LoVo (cell line): ENCODE results near the gene SPN.
"Not testable (repeated sequence)": the region's sequence is repeated elsewhere in the genome, so short reads cannot be mapped to it uniquely, and the experiment has no call there.

Experiments
- DNase-seq: peaks from one replicate; pipeline ENCODE4 v3.0.0-alpha.2; 2016; ENCODE audit warnings: low spot score

SPN gene, protein sequence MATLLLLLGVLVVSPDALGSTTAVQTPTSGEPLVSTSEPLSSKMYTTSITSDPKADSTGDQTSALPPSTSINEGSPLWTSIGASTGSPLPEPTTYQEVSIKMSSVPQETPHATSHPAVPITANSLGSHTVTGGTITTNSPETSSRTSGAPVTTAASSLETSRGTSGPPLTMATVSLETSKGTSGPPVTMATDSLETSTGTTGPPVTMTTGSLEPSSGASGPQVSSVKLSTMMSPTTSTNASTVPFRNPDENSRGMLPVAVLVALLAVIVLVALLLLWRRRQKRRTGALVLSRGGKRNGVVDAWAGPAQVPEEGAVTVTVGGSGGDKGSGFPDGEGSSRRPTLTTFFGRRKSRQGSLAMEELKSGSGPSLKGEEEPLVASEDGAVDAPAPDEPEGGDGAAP

DNA sequence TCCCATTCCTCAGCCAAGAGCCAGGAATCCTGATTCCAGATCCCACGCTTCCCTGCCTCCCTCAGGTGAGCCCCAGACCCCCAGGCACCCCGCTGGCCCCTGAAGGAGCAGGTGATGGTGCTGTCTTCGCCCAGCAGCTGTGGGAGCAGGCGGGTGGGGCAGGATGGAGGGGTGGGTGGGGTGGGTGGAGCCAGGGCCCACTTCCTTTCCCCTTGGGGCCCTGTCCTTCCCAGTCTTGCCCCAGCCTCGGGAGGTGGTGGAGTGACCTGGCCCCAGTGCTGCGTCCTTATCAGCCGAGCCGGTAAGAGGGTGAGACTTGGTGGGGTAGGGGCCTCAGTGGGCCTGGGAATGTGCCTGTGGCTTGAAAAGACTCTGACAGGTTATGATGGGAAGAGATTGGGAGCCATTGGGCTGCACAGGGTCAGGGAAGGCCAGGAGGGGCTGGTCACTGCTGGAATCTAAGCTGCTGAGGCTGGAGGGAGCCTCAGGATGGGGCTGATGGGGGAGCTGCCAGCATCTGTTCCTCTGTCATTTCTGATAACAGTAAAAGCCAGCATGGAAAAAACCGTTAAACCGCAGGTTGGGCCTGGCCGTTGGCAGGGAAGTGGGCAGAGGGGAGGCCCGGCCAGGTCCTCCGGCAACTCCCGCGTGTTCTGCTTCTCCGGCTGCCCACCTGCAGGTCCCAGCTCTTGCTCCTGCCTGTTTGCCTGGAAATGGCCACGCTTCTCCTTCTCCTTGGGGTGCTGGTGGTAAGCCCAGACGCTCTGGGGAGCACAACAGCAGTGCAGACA lies at the start of gene SPN:
Gene SPN, plus strand, starts transcription at position 232 of the 791 bp plus-strand sequence. Its CDS starts 482 bp downstream, at position 714.
- no peak for DNase-seq

- peak; percentile 88 for DNase-seq
These were observed 49.6 kb upstream of the SPN start for GRCh38 chr16:29613307-29614057.

GRCh38 chr16:29614691-29615314 lies 48.2 kb upstream of the SPN start:
- peak; percentile 53 for DNase-seq

DNA sequence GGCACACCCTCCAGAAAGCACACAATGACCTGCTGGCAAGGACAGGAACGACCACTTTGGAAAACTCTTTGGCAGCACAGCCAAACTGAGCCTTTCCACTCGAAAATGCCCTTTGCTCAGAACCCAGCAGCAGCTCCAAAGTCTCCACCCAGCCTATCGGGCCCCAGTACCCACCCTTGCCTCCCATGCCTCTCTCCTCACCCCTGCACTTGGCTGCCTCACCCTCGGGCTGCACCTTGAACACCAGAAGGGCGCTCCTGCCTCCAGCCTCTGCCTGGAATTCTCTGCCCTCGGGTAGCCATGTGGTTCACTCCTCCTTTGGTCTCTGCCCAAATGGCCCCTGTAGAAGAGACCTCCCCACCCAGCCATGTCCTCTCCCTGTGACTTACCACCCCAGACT lies 46.9 kb upstream of the SPN start:
- not testable (repeated sequence) for DNase-seq

DNA sequence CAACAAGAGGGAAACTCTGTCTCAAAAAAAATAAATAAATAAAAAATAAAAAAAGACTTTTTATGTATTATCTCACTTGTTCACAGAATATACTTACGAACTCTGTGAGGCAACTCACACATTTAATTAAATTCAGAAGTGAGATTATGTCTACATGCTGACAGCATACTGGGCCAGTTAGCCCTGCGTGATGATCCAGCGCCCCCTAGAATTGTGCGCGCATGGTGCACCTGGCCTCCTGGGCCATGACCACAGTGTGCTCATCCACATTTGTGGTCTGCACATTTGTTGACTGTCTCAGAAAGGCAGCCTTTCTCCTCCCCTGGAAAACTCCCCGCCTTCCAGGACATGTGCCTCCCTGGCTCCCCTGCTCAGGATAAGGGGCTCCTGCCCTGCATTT lies 42.5 kb upstream of the SPN start:
- not testable (repeated sequence) for DNase-seq

DNA sequence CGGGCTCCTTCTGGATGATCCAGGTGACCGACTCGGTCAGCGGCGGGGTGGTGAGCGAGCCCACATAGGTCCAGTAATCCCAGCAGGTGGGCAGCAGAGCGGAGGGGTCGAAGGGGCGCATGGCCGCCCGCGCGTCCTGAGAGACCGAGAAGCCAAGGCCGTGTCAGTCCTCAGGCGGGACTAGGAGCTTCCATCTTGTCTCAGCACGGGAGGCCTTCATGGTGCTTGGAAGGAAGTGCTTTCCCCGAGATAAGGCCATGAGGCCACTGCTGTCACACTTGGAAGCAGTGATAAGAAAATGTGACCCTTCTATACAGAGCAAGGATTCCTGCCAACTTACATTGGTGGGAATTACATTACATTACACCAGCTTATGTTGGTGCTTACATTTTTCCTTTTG lies 40.3 kb upstream of the SPN start:
- DNase-seq: not testable (repeated sequence)

DNA sequence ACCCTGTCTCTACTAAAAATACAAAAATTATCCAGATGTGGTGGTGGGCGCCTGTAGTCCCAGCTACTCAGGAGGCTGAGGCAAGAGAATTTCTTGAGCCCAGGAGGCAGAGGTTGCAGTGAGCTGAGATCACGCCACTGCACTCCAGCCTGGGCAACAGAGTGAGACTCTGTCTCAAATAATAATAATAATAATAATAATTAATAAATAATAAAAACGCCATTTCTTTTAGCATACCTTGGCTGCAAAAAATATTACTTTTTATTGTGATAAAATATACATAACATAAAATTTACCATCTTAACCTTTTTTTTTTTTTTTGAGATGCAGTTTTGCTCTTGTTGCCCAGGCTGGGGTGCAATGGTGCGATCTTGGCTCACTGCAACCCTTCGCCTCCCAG lies 39.8 kb upstream of the SPN start:
- not testable (repeated sequence) for DNase-seq

DNA sequence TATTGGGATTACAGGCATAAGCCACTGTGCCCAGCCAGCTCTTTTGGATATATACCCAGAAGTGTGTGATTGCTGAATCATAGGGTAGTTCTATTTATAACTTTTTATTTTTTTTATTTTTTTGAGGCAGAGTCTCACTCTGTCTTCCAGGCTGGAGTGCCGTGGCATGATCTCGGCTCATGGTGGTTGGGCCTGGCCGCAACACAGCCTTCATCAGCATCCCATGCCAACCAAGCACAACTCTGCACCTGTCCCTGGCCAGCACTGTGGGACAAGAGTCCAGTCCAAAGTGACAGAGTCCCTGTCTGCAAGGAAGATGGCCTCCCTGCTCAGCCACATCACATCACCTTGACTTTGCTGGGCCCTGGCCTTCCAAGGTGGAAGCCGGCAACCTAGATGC lies 37.9 kb upstream of the SPN start:
- not testable (repeated sequence) for DNase-seq

DNA sequence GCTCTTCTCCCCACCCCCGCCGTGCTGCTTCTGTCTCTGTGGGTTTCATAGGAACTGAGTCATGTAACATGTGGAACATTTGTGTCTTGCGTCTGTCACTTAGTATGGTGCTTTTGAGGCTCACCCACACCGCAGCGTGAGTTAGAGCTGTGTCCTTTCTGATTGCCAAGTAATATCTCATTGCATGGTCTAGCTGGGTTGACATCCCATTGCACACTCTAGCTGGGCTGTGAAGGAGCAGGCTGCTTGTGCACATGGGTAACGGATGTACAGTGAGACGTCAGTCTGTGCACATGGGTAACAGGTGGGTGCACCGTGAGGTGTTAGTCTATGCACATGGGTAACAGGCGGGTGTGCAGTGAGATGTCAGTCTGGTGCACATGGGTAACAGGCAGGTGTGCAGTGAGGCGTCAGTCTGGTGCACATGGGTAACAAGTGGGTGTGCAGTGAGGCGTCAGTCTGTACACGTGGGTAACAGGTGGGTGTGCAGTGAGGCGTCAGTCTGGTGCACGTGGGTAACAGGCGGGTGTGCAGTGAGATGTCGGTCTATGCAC lies 36.2 kb upstream of the SPN start:
- not testable (repeated sequence) for DNase-seq

DNA sequence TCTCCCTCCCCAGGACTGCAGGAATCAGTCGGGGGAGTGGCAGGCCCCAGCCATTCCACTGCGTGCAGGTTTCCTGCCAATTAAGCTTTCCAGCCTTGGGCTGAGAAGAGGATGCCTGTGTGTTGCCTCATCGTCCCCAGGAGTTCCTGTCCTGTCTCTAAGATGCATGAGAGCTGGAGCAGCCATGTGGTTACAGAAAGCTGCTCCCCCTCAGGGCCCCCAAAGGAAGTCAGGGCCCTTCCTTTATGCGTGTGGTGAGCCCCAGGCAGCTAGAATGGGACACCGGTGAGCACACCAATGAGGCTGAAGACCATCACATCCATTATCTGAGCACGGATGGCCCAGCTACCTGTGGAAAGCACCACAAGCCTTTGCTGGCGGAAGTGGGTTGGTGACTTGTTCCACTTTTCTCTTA lies 35.4 kb upstream of the SPN start:
- DNase-seq: not testable (repeated sequence)

DNA sequence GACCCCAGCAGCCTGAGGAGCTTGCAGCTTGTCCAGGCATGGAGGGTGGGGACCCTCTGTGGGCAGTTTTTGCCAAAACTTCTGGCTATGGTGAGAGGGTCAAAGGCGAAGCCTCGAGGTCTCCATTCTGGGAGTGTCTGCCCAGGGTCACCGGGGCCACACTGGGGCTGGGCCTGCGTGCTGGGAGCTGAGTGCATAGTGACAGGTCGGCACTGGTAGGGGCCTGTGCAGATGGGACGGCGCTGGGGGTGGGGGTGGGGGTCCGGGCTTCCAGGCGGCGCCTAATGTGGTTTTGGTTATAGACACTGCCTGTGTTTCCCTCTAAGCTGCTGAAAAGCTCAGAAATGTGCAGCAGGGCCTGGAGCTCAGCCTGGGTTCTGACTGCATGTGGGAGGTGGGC lies 34.3 kb upstream of the SPN start:
- not testable (repeated sequence) for DNase-seq

DNA sequence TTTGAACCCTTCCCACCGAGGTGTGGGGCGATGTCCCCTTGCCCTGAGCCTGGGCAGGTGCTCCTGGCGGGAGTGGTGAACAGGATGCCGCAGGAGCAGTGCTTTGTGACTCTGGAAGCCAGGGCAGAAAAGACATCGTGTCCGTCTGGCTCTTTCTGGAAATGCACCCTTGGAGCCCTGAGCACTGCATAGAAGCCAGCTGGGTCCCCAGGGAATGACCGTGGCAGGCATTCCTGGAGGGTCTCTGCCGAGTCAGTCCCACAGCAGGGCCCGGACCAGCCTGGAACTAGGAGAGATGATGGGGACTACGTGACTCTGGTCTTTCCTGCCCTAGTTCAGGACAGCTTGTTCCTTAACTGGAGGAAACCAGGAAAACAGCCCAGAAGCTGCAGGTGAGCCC lies 33.7 kb upstream of the SPN start:
- DNase-seq: not testable (repeated sequence)

- DNase-seq: not testable (repeated sequence)
These were observed 31.4 kb upstream of the SPN start for GRCh38 chr16:29631658-29632057.

DNA sequence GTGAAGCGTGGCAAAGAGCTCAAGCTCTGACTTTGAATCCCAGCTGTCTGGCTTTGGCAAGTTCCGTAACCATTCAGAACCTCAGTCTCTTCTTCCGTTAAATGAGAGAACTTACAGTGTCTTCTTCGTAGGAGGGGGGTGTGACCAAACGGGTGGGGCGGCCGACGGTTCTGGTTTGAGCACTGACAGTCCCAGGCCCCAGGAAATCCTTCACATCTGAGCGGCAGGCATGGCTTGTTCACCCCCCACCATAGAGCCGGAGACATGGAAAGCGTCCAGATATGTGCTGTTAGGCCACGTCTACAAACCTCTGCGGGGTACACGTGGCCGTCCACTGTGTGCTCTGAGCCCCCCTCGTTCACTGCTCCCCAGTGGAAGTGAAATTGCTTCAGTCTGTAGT lies 27.1 kb upstream of the SPN start:
- not testable (repeated sequence) for DNase-seq

GRCh38 chr16:29636368-29636767 lies 26.7 kb upstream of the SPN start:
- not testable (repeated sequence) for DNase-seq

DNA sequence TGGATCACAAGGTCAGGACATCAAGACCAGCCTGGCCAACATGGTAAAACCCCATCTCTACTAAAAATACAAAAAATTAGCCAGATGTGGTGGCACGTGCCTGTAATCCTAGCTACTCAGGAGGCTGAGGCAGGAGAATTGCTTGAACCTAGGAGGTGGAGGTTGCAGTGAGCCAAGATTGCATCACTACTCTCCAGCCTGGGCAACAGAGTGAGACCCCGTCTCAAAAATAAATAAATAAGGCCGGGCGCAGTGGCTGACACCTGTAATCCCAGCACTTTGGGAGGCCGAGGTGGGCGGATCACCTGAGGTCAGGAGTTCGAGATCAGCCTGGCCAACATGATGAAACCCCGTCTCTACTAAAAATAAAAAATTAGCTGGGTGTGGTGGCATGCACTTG lies 24.3 kb upstream of the SPN start:
- not testable (repeated sequence) for DNase-seq

DNA sequence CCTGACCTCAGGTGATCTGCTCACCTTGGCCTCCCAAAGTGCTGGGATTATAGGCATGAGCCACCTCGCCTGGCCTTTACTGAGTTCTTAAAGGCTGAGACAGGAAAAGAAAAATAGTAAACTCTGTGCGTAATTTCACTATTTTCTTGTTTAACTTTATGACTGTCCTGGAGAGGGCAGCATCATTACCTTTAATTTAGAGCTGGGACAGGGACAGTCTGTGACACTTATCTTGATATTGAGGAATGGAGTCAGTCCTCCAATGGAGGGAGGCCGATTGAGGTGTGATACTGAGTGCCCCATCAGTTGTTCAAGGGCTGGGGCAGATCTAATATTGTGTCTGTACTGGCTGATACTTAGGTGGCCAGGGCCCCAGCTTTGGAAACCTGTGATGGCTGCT lies 21.5 kb upstream of the SPN start:
- DNase-seq: no peak

DNA sequence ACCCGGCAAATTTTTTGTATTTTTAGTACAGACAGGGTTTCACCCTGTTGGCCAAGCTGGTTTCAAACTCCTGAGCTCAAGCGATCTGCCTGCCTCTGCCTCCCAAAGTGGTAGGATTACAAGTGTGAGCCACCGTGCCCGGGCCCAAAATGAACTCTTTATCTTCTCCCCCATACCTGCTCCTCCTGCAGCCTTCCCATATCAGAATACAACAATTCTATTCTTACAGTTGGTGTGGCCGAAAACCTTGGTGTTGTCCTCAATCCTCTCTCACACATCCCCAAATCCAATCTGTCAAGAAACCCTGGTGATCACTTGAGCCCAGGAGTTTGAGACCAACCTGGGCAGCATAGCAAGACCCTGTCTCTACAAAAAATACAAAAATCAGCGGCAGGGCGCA lies 19.5 kb upstream of the SPN start:
- no peak for DNase-seq

DNA sequence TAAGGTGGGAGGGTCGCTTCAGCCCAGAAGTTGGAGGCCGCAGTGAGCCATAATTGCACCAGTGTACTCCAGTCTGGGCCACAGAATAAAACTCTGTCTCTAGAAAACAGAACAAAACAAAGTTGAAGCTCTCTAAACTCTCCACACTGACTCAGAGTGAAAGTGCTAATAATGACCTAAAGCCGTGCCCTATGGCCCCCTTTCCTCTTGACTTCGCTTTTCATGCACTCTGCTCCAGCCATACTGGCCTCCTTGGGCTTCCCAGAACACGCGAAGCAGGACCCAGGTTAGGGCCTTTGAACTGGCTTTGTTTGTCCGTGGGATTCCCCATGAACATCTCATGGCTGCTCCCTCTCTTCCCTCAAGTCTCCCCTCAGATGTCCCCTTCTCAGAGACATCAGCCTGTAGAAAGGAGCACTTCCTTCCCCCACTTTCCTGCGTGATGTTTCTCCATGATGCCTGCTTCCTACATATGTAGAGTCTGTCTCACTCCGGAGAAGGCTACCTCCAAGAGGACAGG lies 18.6 kb upstream of the SPN start:
- no peak for DNase-seq

DNA sequence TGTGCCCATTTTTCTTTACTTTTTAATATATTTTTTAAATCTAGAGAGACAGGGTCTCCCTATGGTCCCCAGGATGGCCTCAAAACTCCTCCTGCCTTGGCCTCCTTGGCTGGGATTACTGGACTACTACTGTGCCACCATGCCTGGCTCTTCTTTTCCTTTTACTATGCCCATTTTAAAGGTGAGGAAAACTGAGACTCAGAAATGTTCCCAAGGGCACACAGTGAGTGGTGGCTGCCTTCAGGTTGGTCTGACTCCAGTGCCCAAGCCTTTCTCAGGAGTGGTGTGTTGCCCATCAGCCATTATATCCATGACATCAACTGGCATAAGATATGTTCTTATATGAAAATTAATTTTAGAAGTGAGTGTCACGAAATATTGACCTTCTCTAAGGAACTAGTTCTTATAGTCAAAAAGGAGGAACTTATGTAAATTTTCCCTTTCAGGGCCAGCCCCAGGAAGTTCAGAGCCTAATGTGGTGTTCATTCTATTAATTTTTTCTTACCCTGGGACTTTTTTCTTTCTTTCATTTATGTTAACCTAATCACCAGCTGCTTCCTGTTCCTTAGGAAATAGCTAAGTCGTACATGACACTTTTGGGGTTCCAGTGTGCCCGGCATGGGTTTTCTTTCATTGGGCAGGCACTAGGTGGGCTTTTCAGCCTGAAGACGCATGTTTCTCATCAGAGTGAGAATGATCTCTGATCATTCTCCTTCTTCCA lies 17.9 kb upstream of the SPN start:
- no peak for DNase-seq

DNA sequence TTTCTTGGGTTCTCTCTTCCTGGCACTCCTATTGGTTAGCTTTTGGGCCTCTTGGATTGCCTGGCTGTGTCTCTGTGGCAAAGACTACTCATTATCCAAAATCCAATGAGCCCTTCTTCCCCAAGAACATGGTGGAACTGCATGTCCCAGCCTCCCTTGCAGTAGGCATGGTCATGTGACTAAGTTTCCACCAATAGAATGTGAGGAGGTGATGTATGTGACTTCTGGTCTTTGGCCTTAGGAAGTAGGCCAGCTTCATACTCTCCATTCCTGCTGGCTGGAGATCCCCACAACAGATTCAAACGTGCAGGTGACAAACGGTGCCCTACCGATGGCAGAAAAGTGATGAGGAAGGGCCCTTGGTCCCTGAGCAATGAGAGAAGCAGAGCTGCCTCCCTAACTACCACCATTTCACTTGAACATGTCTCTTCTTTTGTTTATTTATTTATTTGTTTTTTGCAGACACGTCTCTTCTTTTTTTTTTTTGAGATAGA lies 17.3 kb upstream of the SPN start:
- DNase-seq: no peak
